Activated CD4-positive, alpha-beta T cell treated with anti-CD3 and anti-CD28 coated beads, Interleukin-2, amount 10 ng/mL, durations not matched to agents 7 days and 5 days (primary cell): ENCODE data around the gene PPP1R13L. TPM values are rescaled to one million over a fixed set of nuclear protein-coding genes. Genes with fewer than 3 reads are reported as not detected.

Experiments used
- CTCF ChIA-PET: fragments of 350-600 bp; sonication (Branson Sonifier 250); formaldehyde crosslinking; loops from one replicate; lab custom pipeline; 2021; ENCODE audit warnings: antibody characterized with exemption; lab: Charles Lee
- POLR2A ChIA-PET: fragments of 350-600 bp; sonication (Branson Sonifier 250); formaldehyde crosslinking; loops from one replicate; lab custom pipeline; 2021; ENCODE audit warnings: antibody characterized with exemption; lab: Charles Lee
- DNase-seq: peaks from one replicate; pipeline ENCODE4 v3.0.0-alpha.2; 2020
- H3K27ac Mint-ChIP-seq: one replicate; pipeline ENCODE4 v1.8.0; 2021; ENCODE audit warnings: mild to moderate bottlenecking, moderate library complexity, mixed read lengths
- H3K27me3 Mint-ChIP-seq: one replicate; pipeline ENCODE4 v1.8.0; 2021; ENCODE audit warnings: mixed read lengths
- H3K36me3 Mint-ChIP-seq: one replicate; pipeline ENCODE4 v1.8.0; 2021; ENCODE audit warnings: low read depth, mixed read lengths
- H3K4me1 Mint-ChIP-seq: one replicate; pipeline ENCODE4 v1.8.0; 2021; ENCODE audit warnings: mixed read lengths
- H3K4me3 Mint-ChIP-seq: one replicate; pipeline ENCODE4 v1.8.0; 2021; ENCODE audit warnings: mild to moderate bottlenecking, moderate library complexity, mixed read lengths
- H3K9me3 Mint-ChIP-seq: one replicate; pipeline ENCODE4 v1.8.0; 2021; ENCODE audit warnings: mixed read lengths
- total RNA-seq, 2 experiments: library from RNA; stranded (reverse); gene quantifications; one replicate each; pipeline ENCODE4 v1.2.3, GENCODE V29; 2021

PPP1R13L gene
- total RNA-seq, 2 experiments from 2014 or later = 15.5 to 17.7 TPM

- ChIA-PET CTCF (interaction anchor here (0.6 to 4.5 kb wide), 10 partner anchors 9 to 83 kb away, joined by 3 to 32 read pairs (median 4); no protein-coding TSS in a partner anchor), POLR2A (no interaction called here)
- Mint-ChIP-seq H3K36me3 (peaks cover 6% of the 10 kb centered on the region), H3K9me3 (no peaks in the 10 kb centered on the region), H3K27me3 (peaks cover 29% of the 10 kb centered on the region), H3K4me3 (no peak overlapping the region), H3K27ac (no peak overlapping the region), H3K4me1 (peaks cover 44% of the 10 kb centered on the region)
- DNase-seq = no peak
Observed at GRCh38 chr19:45402298-45403061, 2.4 kb downstream of the PPP1R13L start.

GRCh38 chr19:45401815-45402214, 3.1 kb downstream of the PPP1R13L start:
- POLR2A ChIA-PET = no interaction called here
- H3K36me3 Mint-ChIP-seq = peaks cover 7% of the 10 kb centered on the region
- no peaks in the 10 kb centered on the region for H3K9me3 Mint-ChIP-seq
- H3K4me3 Mint-ChIP-seq = no peak overlapping the region
- peaks cover 35% of the 10 kb centered on the region for H3K27me3 Mint-ChIP-seq
- peaks cover 39% of the 10 kb centered on the region for H3K4me1 Mint-ChIP-seq
- CTCF ChIA-PET = interaction anchor here (1.0 to 4.5 kb wide), 5 partner anchors 29 to 84 kb away, joined by 4 to 32 read pairs (median 5); no protein-coding TSS in a partner anchor
- no peak for DNase-seq
- H3K27ac Mint-ChIP-seq = no peak overlapping the region

- H3K4me3 Mint-ChIP-seq = no peak overlapping the region
- peaks cover 34% of the 10 kb centered on the region for H3K4me1 Mint-ChIP-seq
- ChIA-PET POLR2A (interaction anchor here (0.5 kb wide), 1 partner anchor 307 kb away, joined by 4 read pairs; no protein-coding TSS in a partner anchor), CTCF (interaction anchor here (0.6 to 1.7 kb wide), 6 partner anchors 12 to 897 kb away, joined by 3 to 8 read pairs (median 3); no protein-coding TSS in a partner anchor)
- peaks cover 6% of the 10 kb centered on the region for H3K36me3 Mint-ChIP-seq
- no peaks in the 10 kb centered on the region for H3K9me3 Mint-ChIP-seq
- peaks cover 43% of the 10 kb centered on the region for H3K27me3 Mint-ChIP-seq
- no peak overlapping the region for H3K27ac Mint-ChIP-seq
- DNase-seq = no peak
Observed at GRCh38 chr19:45400192-45400591, 4.7 kb downstream of the PPP1R13L start.

GRCh38 chr19:45395821-45396617, 8.8 kb downstream of the PPP1R13L start:
- Mint-ChIP-seq H3K4me1 (peaks cover 10% of the 10 kb centered on the region), H3K27ac (no peak overlapping the region), H3K27me3 (peaks cover 25% of the 10 kb centered on the region), H3K4me3 (no peak overlapping the region), H3K36me3 (peaks cover 6% of the 10 kb centered on the region), H3K9me3 (no peaks in the 10 kb centered on the region)
- CTCF ChIA-PET = interaction anchor here (0.5 to 0.7 kb wide), 2 partner anchors 17 to 1819 kb away, joined by 3 read pairs; no protein-coding TSS in a partner anchor
- POLR2A ChIA-PET = no interaction called here
- DNase-seq = no peak

- H3K4me1 Mint-ChIP-seq = peaks cover 5% of the 10 kb centered on the region
- no peak for DNase-seq
- no peaks in the 10 kb centered on the region for H3K36me3 Mint-ChIP-seq
- no peaks in the 10 kb centered on the region for H3K9me3 Mint-ChIP-seq
- POLR2A ChIA-PET = no interaction called here
- CTCF ChIA-PET = no interaction called here
- H3K4me3 Mint-ChIP-seq = no peak overlapping the region
- no peak overlapping the region for H3K27ac Mint-ChIP-seq
- peaks cover 12% of the 10 kb centered on the region for H3K27me3 Mint-ChIP-seq
Observed at GRCh38 chr19:45391871-45392665, 12.8 kb downstream of the PPP1R13L start.

GRCh38 chr19:45391346-45391745, 13.5 kb downstream of the PPP1R13L start:
- no peaks in the 10 kb centered on the region for H3K36me3 Mint-ChIP-seq
- POLR2A ChIA-PET = no interaction called here
- H3K4me3 Mint-ChIP-seq = no peak overlapping the region
- H3K27ac Mint-ChIP-seq = no peak overlapping the region
- H3K4me1 Mint-ChIP-seq = peaks cover 1% of the 10 kb centered on the region
- CTCF ChIA-PET = no interaction called here
- no peak for DNase-seq
- peaks cover 15% of the 10 kb centered on the region for H3K27me3 Mint-ChIP-seq
- no peaks in the 10 kb centered on the region for H3K9me3 Mint-ChIP-seq

GRCh38 chr19:45385392-45386221, 19.3 kb downstream of the PPP1R13L start:
- H3K4me3 Mint-ChIP-seq = no peak overlapping the region
- peaks cover 25% of the 10 kb centered on the region for H3K27me3 Mint-ChIP-seq
- no peaks in the 10 kb centered on the region for H3K9me3 Mint-ChIP-seq
- no peaks in the 10 kb centered on the region for H3K36me3 Mint-ChIP-seq
- H3K27ac Mint-ChIP-seq = no peak overlapping the region
- no peaks in the 10 kb centered on the region for H3K4me1 Mint-ChIP-seq
- ChIA-PET POLR2A (no interaction called here), CTCF (no interaction called here)
- DNase-seq = no peak

GRCh38 chr19:45382426-45382825, 22.4 kb downstream of the PPP1R13L start:
- Mint-ChIP-seq H3K36me3 (no peaks in the 10 kb centered on the region), H3K27ac (no peak overlapping the region), H3K27me3 (peaks cover 25% of the 10 kb centered on the region), H3K4me1 (no peaks in the 10 kb centered on the region), H3K9me3 (no peaks in the 10 kb centered on the region), H3K4me3 (no peak overlapping the region)
- ChIA-PET POLR2A (no interaction called here), CTCF (no interaction called here)
- DNase-seq = no peak

- no peak for DNase-seq
- no peak overlapping the region for H3K4me3 Mint-ChIP-seq
- CTCF ChIA-PET = no interaction called here
- peaks cover 4% of the 10 kb centered on the region for H3K27me3 Mint-ChIP-seq
- no peaks in the 10 kb centered on the region for H3K36me3 Mint-ChIP-seq
- peaks cover 2% of the 10 kb centered on the region for H3K4me1 Mint-ChIP-seq
- H3K9me3 Mint-ChIP-seq = no peaks in the 10 kb centered on the region
- H3K27ac Mint-ChIP-seq = no peak overlapping the region
- POLR2A ChIA-PET = no interaction called here
Observed at GRCh38 chr19:45380107-45380506, 24.8 kb downstream of the PPP1R13L start.

GRCh38 chr19:45376045-45376724, 28.7 kb downstream of the PPP1R13L start:
- H3K4me1 Mint-ChIP-seq = peaks cover 2% of the 10 kb centered on the region
- DNase-seq = no peak
- no peaks in the 10 kb centered on the region for H3K36me3 Mint-ChIP-seq
- POLR2A ChIA-PET = no interaction called here
- CTCF ChIA-PET = interaction anchor here (0.6 kb wide), 1 partner anchor 109 kb away, joined by 3 read pairs; no protein-coding TSS in a partner anchor
- H3K27ac Mint-ChIP-seq = no peak overlapping the region
- no peaks in the 10 kb centered on the region for H3K27me3 Mint-ChIP-seq
- no peaks in the 10 kb centered on the region for H3K9me3 Mint-ChIP-seq
- no peak overlapping the region for H3K4me3 Mint-ChIP-seq

GRCh38 chr19:45370410-45371204, 34.3 kb downstream of the PPP1R13L start, which contains the start of gene ERCC2:
Gene ERCC2, minus strand, starts transcription at chr19:45370573. Its CDS starts 33 bp downstream, at chr19:45370540.
- peak; percentile 100 for DNase-seq
- no peaks in the 10 kb centered on the region for H3K27me3 Mint-ChIP-seq
- H3K4me1 Mint-ChIP-seq = peaks cover 21% of the 10 kb centered on the region
- no peaks in the 10 kb centered on the region for H3K9me3 Mint-ChIP-seq
- H3K27ac Mint-ChIP-seq = peak within 1 kb of the TSS; percentile 98
- peak within 1 kb of the TSS; percentile 82 for H3K4me3 Mint-ChIP-seq
- peaks cover 4% of the 10 kb centered on the region for H3K36me3 Mint-ChIP-seq
- CTCF ChIA-PET = interaction anchor here (0.6 to 0.8 kb wide), 2 partner anchors 26 to 115 kb away, joined by 3 read pairs; no protein-coding TSS in a partner anchor
- POLR2A ChIA-PET = no interaction called here
